HG03521 (cell line): ENCODE results near the gene PAXIP1.

Source experiments
- ATAC-seq: cut with Tn5 transposase; IDR thresholded peaks from one replicate; pipeline ENCODE4 v1.9.1; 2021; ENCODE audit warnings: mild to moderate bottlenecking, moderate library complexity; ENCODE audit not compliant: unreplicated experiment

PAXIP1 gene

DNA sequence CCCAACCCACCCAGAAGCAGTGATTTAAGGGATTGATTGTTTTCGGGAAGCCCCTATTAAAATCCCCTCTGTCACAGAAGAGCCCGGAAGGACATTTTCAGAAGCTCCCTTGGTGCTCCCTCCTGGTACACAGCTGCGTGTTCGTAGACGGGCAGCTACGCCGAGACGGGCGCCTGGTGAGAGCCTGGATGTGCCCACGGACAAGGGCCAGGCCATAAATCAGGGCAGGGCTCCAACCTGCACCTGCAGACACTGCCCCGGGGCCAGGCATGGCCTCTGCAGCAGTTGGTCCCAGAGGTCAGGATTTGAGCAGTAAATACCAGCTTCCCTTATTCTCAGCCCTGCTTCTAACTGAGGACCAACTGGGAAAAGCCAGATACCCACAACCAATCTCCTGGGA lies 106.8 kb downstream of the PAXIP1 start:
- ATAC-seq, result no peak
